ENCODE results near the gene PPAN.

PPAN gene

GRCh38 chr19:10093295-10094186, 12.6 kb upstream of the PPAN start:
- DNase-seq, result no peak

- DNase-seq, result no peak
These were observed 10.6 kb upstream of the PPAN start for GRCh38 chr19:10095622-10095947.

- peak; percentile 92 for DNase-seq
These were observed 10.1 kb upstream of the PPAN start for GRCh38 chr19:10095948-10096614.

GRCh38 chr19:10096615-10096963, 9.6 kb upstream of the PPAN start:
- no peak for DNase-seq

- DNase-seq, result no peak
These were observed 5.9 kb upstream of the PPAN start for GRCh38 chr19:10100163-10100785.

GRCh38 chr19:10102787-10103236, 3.4 kb upstream of the PPAN start:
- DNase-seq, result no peak

- DNase-seq, result peak; percentile 53
These were observed 2.0 kb upstream of the PPAN start for GRCh38 chr19:10104130-10104513.

- peak; percentile 97 for DNase-seq
These were observed 1.3 kb upstream of the PPAN start for GRCh38 chr19:10104665-10105508.

GRCh38 chr19:10105509-10106099, 558 bp upstream of the PPAN start:
- DNase-seq, result peak; percentile 74

GRCh38 chr19:10107254-10107653, 1.1 kb downstream of the PPAN start:
- DNase-seq, result no peak

GRCh38 chr19:10107817-10108367, 1.7 kb downstream of the PPAN start:
- DNase-seq, result no peak

- no peak for DNase-seq
These were observed 3.4 kb downstream of the PPAN start for GRCh38 chr19:10109528-10109927.

GRCh38 chr19:10110076-10110971, 4.2 kb downstream of the PPAN start:
- no peak for DNase-seq

- DNase-seq, result no peak
These were observed 4.8 kb downstream of the PPAN start for GRCh38 chr19:10110972-10111317.

GRCh38 chr19:10111405-10111811, 5.2 kb downstream of the PPAN start, which contains the start of gene P2RY11:
TSS of gene P2RY11 (plus strand) at chr19:10111693. CDS start at chr19:10111722, 29 bp downstream.
- DNase-seq, result peak; percentile 73

GRCh38 chr19:10112037-10112761, 6.0 kb downstream of the PPAN start:
- DNase-seq, result peak; percentile 76

- peak; percentile 79 for DNase-seq
These were observed 6.9 kb downstream of the PPAN start for GRCh38 chr19:10112895-10113591.

GRCh38 chr19:10113592-10113963, 7.4 kb downstream of the PPAN start:
- peak; percentile 40 for DNase-seq

- no peak for DNase-seq
These were observed 7.9 kb downstream of the PPAN start for GRCh38 chr19:10113964-10114650.

Measured in CD4-positive, alpha-beta T cell treated with Interleukin-17A for 1 hour (primary cell).